ENCODE measurements around the gene RC3H1. TPM values are rescaled to one million over a fixed set of nuclear protein-coding genes. Genes with fewer than 3 reads are reported as not detected.

Gene RC3H1
- total RNA-seq, 2 experiments from 2014 or later, result 37.1 to 38.0 TPM

GRCh38 chr1:174041369-174041768, 19.2 kb upstream of the RC3H1 start:
- Mint-ChIP-seq H3K27ac (no peak overlapping the region), H3K27me3 (no peaks in the 10 kb centered on the region), H3K9me3 (ENCODE audit: low read depth) (no peaks in the 10 kb centered on the region), H3K4me3 (no peak overlapping the region), H3K36me3 (no peaks in the 10 kb centered on the region), H3K4me1 (no peaks in the 10 kb centered on the region)
- no peak for DNase-seq
- ATAC-seq, result no peak
- CTCF ChIA-PET, result no interaction called here

GRCh38 chr1:174040387-174040786, 18.2 kb upstream of the RC3H1 start:
- Mint-ChIP-seq H3K4me3 (no peak overlapping the region), H3K4me1 (no peaks in the 10 kb centered on the region), H3K27ac (no peak overlapping the region), H3K36me3 (no peaks in the 10 kb centered on the region), H3K27me3 (no peaks in the 10 kb centered on the region), H3K9me3 (ENCODE audit: low read depth) (no peaks in the 10 kb centered on the region)
- no peak for DNase-seq
- CTCF ChIA-PET, result no interaction called here
- no peak for ATAC-seq

- Mint-ChIP-seq H3K9me3 (ENCODE audit: low read depth) (no peaks in the 10 kb centered on the region), H3K36me3 (no peaks in the 10 kb centered on the region), H3K4me3 (no peak overlapping the region), H3K27me3 (no peaks in the 10 kb centered on the region), H3K27ac (no peak overlapping the region), H3K4me1 (no peaks in the 10 kb centered on the region)
- no peak for DNase-seq
- no peak for ATAC-seq
- CTCF ChIA-PET, result interaction anchor here (1.3 kb wide), 1 partner anchor 91 kb away, joined by 3 read pairs; no protein-coding TSS in a partner anchor
Observed at GRCh38 chr1:174039027-174039426, 16.9 kb upstream of the RC3H1 start.

GRCh38 chr1:174036798-174037197, 14.6 kb upstream of the RC3H1 start:
- CTCF ChIA-PET, result interaction anchor here (1.0 to 1.5 kb wide), 2 partner anchors 10 to 14 kb away, joined by 4 to 5 read pairs; no protein-coding TSS in a partner anchor
- no peak for ATAC-seq
- Mint-ChIP-seq H3K4me3 (no peak overlapping the region), H3K27ac (no peak overlapping the region), H3K36me3 (no peaks in the 10 kb centered on the region), H3K9me3 (ENCODE audit: low read depth) (no peaks in the 10 kb centered on the region), H3K4me1 (no peaks in the 10 kb centered on the region), H3K27me3 (no peaks in the 10 kb centered on the region)
- no peak for DNase-seq

- peaks cover 4% of the 10 kb centered on the region for H3K27me3 Mint-ChIP-seq
- CTCF ChIA-PET, result interaction anchor here (1.0 to 1.5 kb wide), 2 partner anchors 11 to 13 kb away, joined by 4 to 5 read pairs; no protein-coding TSS in a partner anchor
- no peaks in the 10 kb centered on the region for H3K4me1 Mint-ChIP-seq
- H3K27ac Mint-ChIP-seq, result no peak overlapping the region
- H3K36me3 Mint-ChIP-seq, result no peaks in the 10 kb centered on the region
- DNase-seq (no peak), ATAC-seq (no peak)
- no peak overlapping the region for H3K4me3 Mint-ChIP-seq
- no peaks in the 10 kb centered on the region for H3K9me3 Mint-ChIP-seq (ENCODE audit: low read depth)
Observed at GRCh38 chr1:174036204-174036603, 14.0 kb upstream of the RC3H1 start.

- CTCF ChIA-PET, result no interaction called here
Observed at GRCh38 chr1:174032671-174033222, 10.6 kb upstream of the RC3H1 start.

GRCh38 chr1:174031099-174031498, 8.9 kb upstream of the RC3H1 start:
- no peak for ATAC-seq
- no peaks in the 10 kb centered on the region for H3K4me1 Mint-ChIP-seq

More at GRCh38 chr1:174032671-174033222, 10.6 kb upstream of the RC3H1 start:
- no peaks in the 10 kb centered on the region for H3K4me1 Mint-ChIP-seq
- DNase-seq (no peak), ATAC-seq (no peak)
- H3K36me3 Mint-ChIP-seq, result no peaks in the 10 kb centered on the region
- no peak overlapping the region for H3K27ac Mint-ChIP-seq
- H3K4me3 Mint-ChIP-seq, result no peak overlapping the region
- peaks cover 4% of the 10 kb centered on the region for H3K27me3 Mint-ChIP-seq
- H3K9me3 Mint-ChIP-seq (ENCODE audit: low read depth), result no peaks in the 10 kb centered on the region

GRCh38 chr1:174028495-174028894, 6.3 kb upstream of the RC3H1 start:
- Mint-ChIP-seq H3K27ac (no peak overlapping the region), H3K27me3 (peaks cover 4% of the 10 kb centered on the region), H3K4me1 (no peaks in the 10 kb centered on the region), H3K4me3 (no peak overlapping the region), H3K36me3 (no peaks in the 10 kb centered on the region), H3K9me3 (ENCODE audit: low read depth) (no peaks in the 10 kb centered on the region)
- ATAC-seq (no peak), DNase-seq (no peak)
- CTCF ChIA-PET, result no interaction called here

More at GRCh38 chr1:174031099-174031498, 8.9 kb upstream of the RC3H1 start:
- H3K27me3 Mint-ChIP-seq, result peaks cover 4% of the 10 kb centered on the region
- H3K4me3 Mint-ChIP-seq, result no peak overlapping the region
- DNase-seq, result no peak
- H3K9me3 Mint-ChIP-seq (ENCODE audit: low read depth), result no peaks in the 10 kb centered on the region
- H3K36me3 Mint-ChIP-seq, result no peaks in the 10 kb centered on the region
- CTCF ChIA-PET, result no interaction called here
- no peak overlapping the region for H3K27ac Mint-ChIP-seq

GRCh38 chr1:174023440-174023839, 1.3 kb upstream of the RC3H1 start:
- peak overlapping the region; percentile 97 for H3K4me3 Mint-ChIP-seq
- no peaks in the 10 kb centered on the region for H3K9me3 Mint-ChIP-seq (ENCODE audit: low read depth)
- no peak for DNase-seq
- H3K27me3 Mint-ChIP-seq, result no peaks in the 10 kb centered on the region
- H3K36me3 Mint-ChIP-seq, result peaks cover 20% of the 10 kb centered on the region
- H3K27ac Mint-ChIP-seq, result peak overlapping the region; percentile 97
- no peak for ATAC-seq
- H3K4me1 Mint-ChIP-seq, result peaks cover 33% of the 10 kb centered on the region
- CTCF ChIA-PET, result interaction anchor here (0.7 to 0.8 kb wide), 2 partner anchors 11 to 13 kb away, joined by 3 to 4 read pairs; no protein-coding TSS in a partner anchor

- H3K27me3 Mint-ChIP-seq, result no peaks in the 10 kb centered on the region
- H3K9me3 Mint-ChIP-seq (ENCODE audit: low read depth), result no peaks in the 10 kb centered on the region
- H3K36me3 Mint-ChIP-seq, result peaks cover 20% of the 10 kb centered on the region
- peak overlapping the region; percentile 97 for H3K4me3 Mint-ChIP-seq
- peak overlapping the region; percentile 97 for H3K27ac Mint-ChIP-seq
- ATAC-seq (no peak), DNase-seq (no peak)
- CTCF ChIA-PET, result interaction anchor here (0.7 to 1.8 kb wide), 4 partner anchors 11 to 240 kb away, joined by 3 to 7 read pairs (median 4); no protein-coding TSS in a partner anchor
- peaks cover 37% of the 10 kb centered on the region for H3K4me1 Mint-ChIP-seq
Observed at GRCh38 chr1:174022976-174023277, 770 bp upstream of the RC3H1 start.

- ATAC-seq (peak; percentile 45), DNase-seq (peak; percentile 65)
- H3K4me3 Mint-ChIP-seq, result peak overlapping the region; percentile 97
- peaks cover 22% of the 10 kb centered on the region for H3K36me3 Mint-ChIP-seq
- peak overlapping the region; percentile 95 for H3K27ac Mint-ChIP-seq
- no peaks in the 10 kb centered on the region for H3K9me3 Mint-ChIP-seq (ENCODE audit: low read depth)
- peaks cover 45% of the 10 kb centered on the region for H3K4me1 Mint-ChIP-seq
- H3K27me3 Mint-ChIP-seq, result no peaks in the 10 kb centered on the region
- CTCF ChIA-PET, result interaction anchor here (0.6 to 1.8 kb wide), 3 partner anchors 132 to 241 kb away, joined by 3 to 7 read pairs (median 5); no protein-coding TSS in a partner anchor
Observed at GRCh38 chr1:174021591-174022079, 522 bp downstream of the RC3H1 start.

- Mint-ChIP-seq H3K9me3 (ENCODE audit: low read depth) (no peaks in the 10 kb centered on the region), H3K27ac (no peak overlapping the region), H3K4me1 (peaks cover 50% of the 10 kb centered on the region), H3K4me3 (no peak overlapping the region), H3K36me3 (peaks cover 29% of the 10 kb centered on the region), H3K27me3 (no peaks in the 10 kb centered on the region)
- DNase-seq, result no peak
- ATAC-seq, result no peak
- CTCF ChIA-PET, result interaction anchor here (0.8 kb wide), 1 partner anchor 199 kb away, joined by 3 read pairs; no protein-coding TSS in a partner anchor
Observed at GRCh38 chr1:174018565-174018964, 3.6 kb downstream of the RC3H1 start.

GRCh38 chr1:174017231-174017970, 4.8 kb downstream of the RC3H1 start:
- no peaks in the 10 kb centered on the region for H3K9me3 Mint-ChIP-seq (ENCODE audit: low read depth)
- no peak overlapping the region for H3K27ac Mint-ChIP-seq
- CTCF ChIA-PET, result no interaction called here
- DNase-seq (no peak), ATAC-seq (no peak)
- H3K36me3 Mint-ChIP-seq, result peaks cover 33% of the 10 kb centered on the region
- no peak overlapping the region for H3K4me3 Mint-ChIP-seq
- peaks cover 40% of the 10 kb centered on the region for H3K4me1 Mint-ChIP-seq
- H3K27me3 Mint-ChIP-seq, result no peaks in the 10 kb centered on the region
